SK-N-MC (cell line): ENCODE data around the gene FAM107B.

ENCODE experiments used
- EZH2 ChIP-seq: fragments of 200-600 bp; sonication (generic); IDR thresholded peaks from one replicate; pipeline ENCODE4 v1.6.1; 2017; ENCODE audit warnings: antibody characterized with exemption
- POLR2AphosphoS5 ChIP-seq: IDR thresholded peaks from 2 replicates; pipeline ENCODE4 v1.6.1; 2012; ENCODE audit warnings: mild to moderate bottlenecking, low read depth, low read length, borderline replicate concordance

DNA sequence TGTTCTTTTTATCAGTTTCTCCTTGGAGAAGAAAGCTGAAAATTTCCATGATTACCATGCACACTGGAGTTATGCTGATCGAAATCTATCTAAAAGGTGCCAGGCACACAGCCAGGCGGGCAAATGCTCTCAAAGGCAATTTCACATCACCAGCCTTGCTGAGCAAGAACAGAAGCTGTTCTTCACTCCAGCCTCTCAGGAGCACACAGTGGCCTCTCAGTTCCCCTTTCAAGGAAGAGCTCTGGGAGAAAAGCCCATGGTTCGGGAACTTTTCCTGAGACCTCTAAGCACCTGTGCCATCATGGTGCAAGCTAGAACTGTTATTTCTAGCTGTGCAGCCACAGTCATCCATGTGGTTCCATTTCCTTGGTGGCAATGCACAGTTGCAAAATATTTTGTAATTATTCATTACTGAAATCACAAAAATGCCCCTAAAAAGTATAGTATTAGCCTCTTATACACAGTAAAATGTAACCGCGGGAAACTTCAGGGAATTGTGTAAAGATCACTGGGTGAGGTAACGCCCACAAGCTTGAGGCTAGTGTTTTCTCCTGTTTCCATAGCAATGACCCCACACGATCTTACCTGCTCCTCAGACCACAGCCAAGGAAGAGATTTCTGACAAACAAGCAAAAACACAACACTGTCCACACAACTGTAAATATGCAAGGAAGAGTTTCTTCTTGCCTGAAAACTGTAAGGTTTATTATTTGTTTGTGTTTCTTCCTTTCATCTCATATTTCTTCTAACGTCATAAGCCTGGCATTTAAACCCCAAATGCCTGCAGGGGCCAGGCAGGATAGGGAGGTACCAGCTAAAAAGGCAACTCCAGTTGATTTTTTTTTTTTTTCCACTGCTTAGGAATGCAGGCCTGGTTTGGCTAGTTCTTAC, 121.2 kb downstream of the FAM107B start:
- TF ChIP-seq POLR2AphosphoS5 (no peak), EZH2 (no peak)
